ENCODE results near the gene GRK2.

The GRK2 gene

DNA sequence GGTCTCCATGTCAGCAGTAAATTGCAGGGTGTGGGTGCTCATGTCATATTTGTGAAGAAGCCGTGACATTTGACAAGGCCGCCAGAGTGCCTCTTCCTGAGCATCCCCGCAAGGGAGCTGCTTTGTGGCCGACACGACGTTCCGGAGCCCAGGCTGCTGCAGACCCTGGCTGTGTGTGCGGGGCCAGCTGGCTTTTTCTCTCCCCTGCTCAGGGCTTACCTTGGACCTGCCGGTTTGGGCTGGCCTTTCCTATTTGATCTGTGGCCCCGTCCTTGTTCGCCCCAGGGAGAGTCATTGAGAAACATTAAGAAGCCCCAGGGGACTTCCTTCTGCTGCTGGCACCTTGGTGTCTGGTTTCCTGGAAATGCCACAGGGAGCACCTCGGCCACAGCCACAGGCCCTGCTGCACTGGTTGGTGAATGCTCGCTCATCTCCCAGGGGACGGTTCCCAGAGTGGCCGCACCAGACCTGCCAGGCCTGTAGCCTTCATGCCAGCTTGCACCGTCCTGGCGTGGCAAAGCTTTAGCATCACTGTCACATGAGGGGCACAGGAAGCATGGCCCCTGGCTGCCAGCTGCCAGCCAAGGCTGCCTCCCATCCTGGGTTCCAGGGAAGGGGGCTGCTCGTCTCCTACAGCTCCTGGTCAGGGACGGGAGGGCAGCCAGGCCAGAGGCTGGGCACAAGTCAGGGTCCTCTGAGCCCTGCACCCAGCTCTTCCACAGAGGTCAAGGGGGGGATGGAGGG is 5.4 kb downstream of the GRK2 start:
- DNase-seq = peak; percentile 61

DNA sequence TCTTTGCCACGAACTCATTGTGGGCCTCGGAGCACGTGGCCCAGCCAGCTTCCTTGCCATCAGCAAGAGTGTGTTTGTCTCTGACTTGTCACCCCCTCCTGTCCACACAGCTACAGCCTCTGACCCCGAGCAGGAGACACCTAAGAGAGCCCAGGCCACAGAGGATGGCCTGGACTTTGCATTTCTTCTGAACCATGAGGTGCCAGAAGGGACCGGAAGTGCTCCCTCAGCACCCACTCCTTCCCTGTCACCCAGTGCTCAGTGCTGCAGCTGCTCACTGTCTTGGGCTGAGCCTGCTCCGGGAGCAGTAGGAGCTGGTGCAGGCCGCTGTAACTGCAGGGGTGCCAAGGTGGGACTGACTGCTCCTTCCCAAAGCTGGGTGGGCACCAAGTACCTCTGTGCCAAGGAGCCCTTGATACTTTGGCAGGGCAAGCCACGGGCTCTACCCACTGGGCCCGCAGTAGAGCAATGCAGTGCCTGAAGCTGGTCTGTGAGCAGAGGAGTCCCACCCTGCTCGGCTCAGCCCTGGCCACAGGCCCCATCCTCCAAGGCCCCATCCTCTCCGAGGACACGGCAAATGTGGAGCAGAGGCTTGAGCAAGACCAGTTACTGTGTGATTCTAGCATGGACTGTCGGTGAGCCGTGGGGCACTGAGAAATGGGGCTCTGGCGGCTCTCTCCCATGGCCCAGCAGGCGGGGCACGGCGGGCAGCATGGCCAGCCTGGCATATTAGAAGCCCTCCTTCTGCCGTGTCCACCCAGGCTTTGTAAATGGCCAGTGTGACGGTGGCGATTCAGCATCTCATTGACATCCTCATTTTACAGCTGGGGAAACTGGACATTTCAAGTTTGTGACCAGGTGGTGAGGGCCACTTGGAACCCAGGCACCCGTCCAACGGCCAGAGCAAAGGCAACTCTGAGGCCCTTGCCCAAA is 6.3 kb downstream of the GRK2 start:
- no peak for DNase-seq

DNA sequence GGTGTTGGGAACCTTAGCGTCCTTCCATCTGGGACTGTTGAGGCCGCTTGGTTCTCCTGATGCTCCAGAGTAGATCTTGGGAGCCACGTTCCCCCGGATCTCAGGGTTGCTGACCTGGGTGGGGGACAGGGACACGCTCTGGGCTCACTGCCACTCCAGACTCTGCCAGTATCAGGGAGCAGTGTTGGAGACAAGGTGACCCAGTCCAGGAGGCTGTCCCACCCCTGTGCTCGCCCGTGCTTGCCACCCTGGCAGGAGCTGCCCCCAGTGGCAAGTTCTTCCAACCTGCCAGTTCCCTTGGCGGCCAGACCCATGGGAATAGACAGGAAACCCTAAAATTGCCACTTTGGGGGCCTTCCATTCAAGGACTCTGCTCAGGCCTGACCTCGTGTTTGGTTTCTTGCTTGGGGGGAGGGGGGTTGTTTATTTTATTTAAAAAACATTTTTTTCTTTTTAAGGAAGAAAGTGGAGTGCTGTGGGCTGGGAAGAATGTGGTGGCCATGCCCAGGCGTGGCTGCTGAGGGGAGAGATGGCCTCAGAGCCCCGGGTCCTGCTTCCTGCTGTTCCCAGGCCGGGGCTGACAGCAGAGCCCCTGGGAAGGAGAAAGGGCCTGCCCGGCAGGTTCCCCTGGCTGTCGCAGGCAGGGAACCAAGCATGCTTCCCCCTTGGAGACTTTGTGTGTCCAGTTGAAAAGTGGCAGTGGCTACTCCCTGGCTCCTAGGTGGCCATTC is 7.2 kb downstream of the GRK2 start:
- DNase-seq = no peak

DNA sequence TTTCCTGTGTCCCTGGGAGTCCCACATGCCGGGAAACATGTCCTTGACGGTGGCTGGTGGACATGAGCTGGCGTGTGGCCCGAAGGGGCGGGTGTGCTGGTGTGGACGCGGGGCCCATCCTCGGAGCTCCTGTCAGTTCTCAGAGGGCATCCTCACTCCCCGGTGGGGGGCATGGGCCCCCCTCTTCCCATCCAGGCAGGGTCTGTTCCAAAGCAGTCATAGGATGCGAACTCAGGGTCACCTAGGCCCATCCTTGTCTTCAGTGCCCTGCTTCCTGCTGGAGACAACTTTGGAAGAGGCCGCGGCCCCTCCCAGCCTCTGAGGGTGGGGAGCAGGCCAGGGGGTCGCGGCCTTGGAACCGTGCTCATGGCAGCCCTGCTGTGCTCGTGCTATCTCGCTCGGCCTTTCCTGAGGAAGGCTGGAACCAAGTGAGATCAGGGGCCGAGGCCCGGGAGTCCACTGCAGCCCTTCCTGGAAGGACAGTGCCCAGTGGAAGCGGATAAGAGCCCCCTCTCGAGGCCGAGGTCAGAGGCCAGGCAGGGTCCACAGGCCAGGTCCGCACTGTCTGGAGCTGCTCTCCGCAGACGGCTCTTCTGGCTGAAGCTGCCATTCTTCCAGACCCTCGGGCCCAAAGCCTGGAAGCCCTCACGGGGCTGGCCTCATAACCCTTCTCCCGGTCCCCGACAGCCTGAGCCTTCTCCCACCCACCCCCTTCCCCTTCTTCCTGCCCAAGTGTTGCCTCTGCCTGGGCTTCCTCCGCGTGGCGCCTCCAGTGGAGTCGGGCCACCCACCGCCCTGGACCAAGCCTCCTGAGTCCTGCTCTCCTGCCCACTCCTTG is 8.7 kb downstream of the GRK2 start:
- DNase-seq = no peak

DNA sequence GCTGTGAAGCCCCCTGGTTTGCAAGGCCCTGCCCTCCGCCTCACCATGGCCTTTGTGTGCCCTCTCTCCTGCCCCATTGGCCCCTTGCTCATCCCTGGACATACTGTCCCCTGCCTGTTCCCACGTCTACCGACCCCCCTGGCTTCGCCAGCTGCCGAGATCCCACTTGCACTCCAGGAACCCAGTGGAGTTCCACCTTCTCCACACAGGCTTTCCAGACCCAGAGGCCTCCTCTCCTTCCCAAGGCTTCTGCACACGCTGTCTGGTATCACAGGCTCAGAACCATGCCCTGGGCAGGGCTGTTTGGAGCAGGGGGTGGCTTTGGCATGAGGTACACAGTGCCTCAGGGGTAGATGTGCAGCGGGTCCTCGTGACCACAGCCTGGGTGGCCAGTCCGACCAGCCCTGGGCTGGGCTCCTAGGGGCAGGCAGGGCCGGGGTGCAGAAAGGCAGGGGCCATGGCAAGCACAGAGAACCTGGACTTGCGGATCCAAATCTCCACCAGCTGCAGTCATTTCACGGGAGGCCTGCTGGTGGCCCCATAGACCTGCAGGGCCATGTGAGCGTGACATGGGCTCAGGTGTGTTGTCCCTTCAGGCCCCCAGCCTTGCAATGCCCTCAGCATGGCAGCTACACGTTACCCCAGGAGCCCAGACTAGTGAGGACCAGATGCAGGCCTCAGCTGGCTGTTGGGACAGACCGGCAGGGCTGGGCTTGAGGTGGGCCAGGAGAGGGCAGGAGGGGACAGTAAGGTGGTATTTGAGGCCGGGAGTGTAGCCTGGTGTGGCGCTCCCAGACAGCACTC is 9.5 kb downstream of the GRK2 start:
- no peak for DNase-seq

DNA sequence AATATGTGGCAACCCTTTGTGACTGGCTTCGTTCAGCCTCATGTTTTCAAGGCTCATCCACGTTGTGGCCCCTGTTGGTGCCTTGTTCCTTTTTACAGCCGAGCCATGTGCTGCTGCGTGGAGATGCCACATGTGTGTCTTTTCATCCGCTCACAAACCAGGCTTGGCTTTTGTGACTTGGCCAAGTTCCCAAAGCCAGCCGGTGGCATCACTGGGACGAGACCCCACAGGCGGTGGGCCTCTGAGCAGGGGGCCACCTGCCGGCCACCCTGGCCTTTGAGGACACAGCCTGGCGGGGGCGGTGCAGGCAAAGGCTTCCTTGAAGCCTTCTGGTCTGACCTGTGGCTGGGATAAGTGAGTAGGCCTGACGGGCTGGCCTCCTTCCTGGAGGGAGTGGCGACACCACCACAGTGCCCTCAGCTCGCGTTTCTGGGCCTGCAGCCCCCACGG is 10.5 kb downstream of the GRK2 start:
- peak; percentile 8 for DNase-seq

DNA sequence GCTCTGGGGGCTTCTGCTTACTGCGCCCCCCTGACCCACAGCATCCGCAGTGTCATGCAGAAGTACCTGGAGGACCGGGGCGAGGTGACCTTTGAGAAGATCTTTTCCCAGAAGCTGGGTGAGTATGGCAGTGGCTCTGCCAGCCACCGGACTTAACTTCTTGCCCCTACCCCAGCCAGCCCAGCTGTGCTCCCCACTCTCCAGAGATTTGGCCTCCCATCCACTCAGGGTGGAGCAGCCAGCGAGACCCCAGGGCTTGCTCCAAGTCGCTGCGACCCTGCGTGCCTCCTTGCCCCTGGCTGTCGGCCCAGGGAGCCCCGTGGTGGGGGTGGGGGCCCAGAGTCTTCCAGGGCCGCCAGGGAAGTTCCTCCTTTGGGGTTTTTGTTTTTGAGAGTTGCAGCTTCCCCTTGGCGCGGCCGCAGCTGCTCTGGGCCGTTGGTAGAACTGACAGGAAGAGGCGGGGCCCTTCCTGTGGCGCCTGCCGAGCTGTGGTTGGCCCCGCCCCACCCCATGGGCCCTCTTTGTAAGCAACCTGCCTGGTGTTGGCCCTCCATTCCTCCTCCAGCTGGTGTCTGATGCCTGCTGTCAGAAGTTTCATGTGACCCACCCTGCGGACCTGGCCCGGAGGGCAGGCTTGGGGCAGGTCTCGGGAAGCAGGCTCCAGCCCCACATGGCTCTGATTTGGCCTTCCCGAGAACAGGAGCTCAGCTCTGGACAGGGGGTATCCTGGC is 11.1 kb downstream of the GRK2 start:
- DNase-seq = peak; percentile 88

DNA sequence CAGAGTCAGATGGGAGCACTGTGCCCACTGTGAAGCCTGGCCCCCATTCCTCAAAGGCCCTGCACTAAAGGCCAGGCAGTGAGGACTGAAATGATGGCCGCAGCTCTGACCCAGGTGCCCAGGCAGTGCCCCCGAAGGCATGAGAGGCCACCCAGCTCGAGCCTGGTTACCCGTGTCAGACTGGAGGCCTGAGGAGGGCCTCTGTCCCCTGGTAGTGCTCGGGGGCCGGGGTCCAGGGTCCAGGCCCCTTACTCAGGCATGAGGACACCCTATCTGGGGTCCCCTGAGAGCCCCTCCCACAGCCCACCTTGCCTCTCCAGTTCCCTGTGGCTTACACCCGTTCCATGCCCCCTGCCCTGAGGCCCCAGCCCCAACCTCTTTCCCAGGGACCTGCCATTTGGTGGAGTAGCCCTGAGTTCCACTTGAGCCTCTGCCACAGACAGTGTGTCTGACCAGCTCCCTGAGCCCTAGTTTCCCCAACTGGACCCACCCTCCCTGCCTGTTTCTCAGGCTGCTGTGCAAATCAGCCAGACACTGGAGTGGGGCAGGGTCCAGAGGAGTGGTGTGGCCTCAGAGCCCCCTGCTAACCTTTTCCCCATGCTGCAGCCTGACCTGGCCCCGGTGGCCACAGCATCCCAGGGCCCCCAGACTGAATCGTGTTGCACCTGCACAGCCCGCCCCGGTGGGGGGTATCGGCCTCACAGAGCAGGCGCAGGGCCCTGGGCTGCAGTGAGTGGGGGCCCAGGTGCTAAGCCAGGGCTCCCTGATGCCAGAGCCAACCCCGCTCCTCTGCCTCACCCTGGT is 12.1 kb downstream of the GRK2 start:
- no peak for DNase-seq

DNA sequence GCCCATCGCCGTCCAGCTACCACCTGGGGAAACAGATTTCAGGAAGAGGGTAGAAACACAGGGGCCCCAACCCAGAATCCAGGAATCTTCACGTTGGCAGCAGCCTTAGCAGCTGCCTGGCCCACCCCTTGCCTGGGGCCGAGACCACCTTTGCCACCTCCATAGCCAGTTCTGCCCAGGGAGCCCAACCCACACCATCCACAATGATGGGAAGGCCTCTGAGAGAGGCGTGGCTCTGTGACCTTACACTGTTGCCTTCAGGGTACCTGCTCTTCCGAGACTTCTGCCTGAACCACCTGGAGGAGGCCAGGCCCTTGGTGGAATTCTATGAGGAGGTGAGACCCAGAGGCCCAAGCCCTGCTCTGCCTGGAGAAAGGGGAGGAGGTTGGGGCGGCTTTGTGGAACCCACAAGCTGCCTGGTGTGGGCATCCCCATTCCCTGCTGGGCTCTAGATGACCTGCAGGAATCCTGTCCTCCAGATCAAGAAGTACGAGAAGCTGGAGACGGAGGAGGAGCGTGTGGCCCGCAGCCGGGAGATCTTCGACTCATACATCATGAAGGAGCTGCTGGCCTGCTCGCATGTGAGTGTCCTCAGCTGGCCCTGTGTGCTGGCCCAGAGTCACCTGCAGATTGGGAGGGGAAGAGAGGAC is 12.8 kb downstream of the GRK2 start:
- DNase-seq = no peak

DNA sequence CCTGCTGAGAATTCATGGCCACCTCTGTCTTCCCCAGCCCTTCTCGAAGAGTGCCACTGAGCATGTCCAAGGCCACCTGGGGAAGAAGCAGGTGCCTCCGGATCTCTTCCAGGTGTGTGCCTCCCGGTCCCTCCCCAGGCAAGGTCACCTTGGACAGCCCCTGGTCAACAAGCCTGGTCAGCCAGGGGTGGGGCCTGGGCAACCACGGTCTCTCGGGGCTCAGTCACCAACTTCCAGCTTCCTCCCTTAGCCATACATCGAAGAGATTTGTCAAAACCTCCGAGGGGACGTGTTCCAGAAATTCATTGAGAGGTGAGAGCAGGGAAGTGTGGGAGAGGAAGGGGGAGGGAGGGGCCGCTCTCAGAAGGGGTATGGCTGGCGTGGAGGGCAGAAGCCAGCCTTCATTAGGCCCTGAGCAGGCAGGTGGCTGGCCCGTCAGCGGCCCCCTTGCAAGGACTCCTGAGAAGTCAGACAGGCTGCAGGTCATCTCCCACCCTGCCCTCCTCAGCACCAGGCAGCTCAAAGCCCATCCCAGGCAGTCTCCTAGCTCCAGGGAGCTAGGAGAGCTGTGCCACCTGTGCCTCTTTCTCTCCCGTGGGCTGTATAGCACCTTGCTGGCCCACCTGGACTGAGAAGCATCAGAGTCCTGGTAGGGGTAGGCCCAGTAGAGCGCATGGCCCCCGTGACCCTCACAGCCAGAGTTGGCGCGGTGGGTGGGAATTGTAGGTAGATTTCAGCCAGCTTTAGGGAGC is 13.5 kb downstream of the GRK2 start:
- DNase-seq = no peak

DNA sequence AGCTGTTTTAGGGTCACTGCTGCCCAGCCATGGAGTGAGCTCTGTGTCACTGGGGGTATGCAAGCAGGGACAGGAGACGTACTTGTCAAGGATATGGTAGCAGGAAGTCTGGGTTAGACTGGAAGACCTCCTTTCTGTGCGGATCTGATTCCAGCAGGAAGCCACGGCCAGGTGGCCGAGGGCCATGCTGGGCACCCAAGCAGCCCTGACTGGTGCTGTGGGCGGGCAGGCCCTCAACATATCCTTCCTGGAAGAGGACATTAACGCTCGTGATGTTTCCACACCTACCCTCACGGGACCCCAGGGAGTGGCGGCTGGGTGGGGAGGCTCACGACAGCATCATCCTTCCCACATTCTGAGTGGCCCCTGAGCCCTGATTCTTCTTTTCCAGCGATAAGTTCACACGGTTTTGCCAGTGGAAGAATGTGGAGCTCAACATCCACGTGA is 14.1 kb downstream of the GRK2 start:
- DNase-seq = no peak

DNA sequence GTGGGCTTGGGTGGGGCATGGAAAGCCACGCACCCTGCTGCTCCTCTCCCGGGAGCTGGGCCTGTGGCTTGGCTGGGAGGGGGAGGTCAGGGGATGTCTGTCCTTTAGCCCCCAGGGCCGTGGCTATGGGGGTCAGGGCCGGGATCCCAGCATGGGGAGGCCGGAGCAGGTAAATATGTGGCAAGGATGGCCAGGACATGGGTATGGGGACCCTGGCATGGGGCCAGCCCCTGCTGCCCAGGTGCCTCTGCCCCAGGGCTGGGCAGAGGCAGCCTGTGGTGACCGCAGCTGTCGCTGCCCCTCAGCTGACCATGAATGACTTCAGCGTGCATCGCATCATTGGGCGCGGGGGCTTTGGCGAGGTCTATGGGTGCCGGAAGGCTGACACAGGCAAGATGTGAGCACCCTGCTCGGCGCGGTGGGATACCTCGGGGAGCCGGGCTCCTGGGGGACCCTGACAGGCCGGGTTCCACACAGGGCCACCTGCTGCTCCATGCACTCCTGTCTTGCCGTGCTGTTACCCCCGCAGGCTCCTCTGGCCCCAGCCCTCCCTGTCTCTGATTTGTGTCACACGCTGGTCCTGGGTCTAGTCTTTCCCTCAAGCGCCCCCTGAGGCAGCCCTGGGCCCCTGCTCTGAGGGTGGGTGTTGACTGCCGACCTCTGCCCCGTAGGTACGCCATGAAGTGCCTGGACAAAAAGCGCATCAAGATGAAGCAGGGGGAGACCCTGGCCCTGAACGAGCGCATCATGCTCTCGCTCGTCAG is 14.7 kb downstream of the GRK2 start:
- no peak for DNase-seq

DNA sequence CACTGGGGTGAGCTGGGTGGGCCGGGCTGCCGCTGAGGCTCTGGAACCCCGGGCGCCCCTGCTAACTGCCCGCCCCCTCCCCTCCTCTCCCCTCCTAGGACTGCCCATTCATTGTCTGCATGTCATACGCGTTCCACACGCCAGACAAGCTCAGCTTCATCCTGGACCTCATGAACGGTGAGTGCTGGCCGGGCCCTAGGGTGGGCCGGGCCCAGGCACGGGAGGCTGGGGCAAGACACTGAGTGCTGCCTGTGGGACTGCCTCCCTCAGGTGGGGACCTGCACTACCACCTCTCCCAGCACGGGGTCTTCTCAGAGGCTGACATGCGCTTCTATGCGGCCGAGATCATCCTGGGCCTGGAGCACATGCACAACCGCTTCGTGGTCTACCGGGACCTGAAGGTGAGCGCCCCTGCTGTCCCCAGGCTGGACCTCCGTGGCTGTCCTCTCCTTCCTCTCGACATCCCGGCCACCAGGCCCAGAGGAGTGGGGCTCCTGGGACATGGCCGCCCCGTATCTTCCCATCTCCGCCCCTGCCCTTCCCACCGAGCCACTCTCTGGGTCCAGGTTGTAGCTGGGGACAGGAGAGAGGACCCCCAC is 15.4 kb downstream of the GRK2 start:
- DNase-seq = no peak

DNA sequence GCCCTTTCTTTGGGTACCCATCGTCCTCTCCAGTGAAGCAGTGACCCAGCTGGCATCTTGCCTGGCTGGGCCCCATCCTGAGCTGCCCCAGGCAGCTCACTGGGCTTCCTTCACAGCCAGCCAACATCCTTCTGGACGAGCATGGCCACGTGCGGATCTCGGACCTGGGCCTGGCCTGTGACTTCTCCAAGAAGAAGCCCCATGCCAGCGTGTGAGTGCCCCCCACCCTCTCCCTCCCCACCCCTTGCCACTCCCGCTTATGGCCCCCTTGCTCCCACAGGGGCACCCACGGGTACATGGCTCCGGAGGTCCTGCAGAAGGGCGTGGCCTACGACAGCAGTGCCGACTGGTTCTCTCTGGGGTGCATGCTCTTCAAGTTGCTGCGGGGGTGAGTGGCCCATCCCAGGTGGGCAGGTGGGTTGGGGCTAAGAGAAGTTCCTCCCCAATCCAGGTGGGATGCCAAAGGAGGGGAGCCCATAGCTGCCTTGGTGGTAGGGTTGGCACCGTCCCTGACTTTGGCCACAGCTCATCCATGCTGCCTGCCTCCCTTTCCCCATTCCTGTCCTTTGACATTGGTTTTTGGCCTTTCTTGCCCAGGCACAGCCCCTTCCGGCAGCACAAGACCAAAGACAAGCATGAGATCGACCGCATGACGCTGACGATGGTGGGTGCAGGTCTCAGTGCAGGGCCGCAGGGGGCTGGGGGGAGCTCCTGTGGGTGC is 16.0 kb downstream of the GRK2 start:
- DNase-seq = no peak

DNA sequence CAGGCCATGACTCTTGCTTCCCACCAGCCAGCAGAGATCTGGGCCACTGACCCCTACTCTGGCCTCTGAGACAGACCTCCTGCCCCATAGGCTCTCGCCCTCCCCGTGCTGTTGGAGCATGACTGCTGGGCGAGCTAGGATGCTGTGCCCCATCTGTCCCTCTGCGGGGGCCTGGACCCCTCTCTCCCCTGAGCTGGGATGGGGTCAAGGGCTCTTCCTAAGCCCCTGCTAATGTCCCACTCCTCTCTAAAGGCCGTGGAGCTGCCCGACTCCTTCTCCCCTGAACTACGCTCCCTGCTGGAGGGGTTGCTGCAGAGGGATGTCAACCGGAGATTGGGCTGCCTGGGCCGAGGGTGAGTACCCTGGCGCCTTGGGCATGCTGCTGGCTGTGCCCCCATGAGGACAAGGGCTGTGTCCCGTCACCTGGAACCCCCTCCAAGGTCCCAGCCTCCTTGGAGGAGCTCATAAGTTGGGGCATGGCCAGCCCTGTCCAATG is 16.7 kb downstream of the GRK2 start:
- DNase-seq = no peak

DNA sequence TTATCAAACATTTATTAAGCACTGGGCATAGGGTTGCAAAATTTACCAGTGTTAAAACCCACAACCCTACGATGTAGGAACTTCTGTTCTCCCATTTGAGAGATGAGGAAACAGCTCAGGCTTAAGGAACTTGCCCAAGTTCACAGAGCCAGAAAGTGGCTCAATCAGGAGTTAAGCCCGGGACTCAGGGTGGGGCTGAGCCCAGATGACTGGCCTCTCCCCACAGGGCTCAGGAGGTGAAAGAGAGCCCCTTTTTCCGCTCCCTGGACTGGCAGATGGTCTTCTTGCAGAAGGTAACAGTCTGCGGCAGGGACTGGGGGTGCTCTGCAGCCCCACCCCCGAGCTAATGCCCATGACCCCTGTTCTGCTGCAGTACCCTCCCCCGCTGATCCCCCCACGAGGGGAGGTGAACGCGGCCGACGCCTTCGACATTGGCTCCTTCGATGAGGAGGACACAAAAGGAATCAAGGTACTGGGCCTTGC is 17.2 kb downstream of the GRK2 start:
- DNase-seq = no peak
